B cell (primary cell): ENCODE data around the gene GXYLT1. TPM values are rescaled to one million over a fixed set of nuclear protein-coding genes. Genes with fewer than 3 reads are reported as not detected.
A peak's percentile ranks its signal among the peaks of the same experiment; 100 is the strongest.

Experiments used
- ATAC-seq: fragments of 200-7000 bp; cut with Tn5 transposase; one replicate; pipeline ENCODE4 v1.10.0; 2021; ENCODE audit warnings: low read depth, mild to moderate bottlenecking, moderate number of reproducible peaks, moderate library complexity
- CTCF ChIA-PET: fragments of 350-600 bp; sonication (Branson Sonifier 250); formaldehyde crosslinking; loops from one replicate; lab custom pipeline; 2021; ENCODE audit warnings: antibody characterized with exemption, inconsistent platforms; lab: Charles Lee
- POLR2A ChIA-PET: fragments of 350-600 bp; sonication (Branson Sonifier 250); formaldehyde crosslinking; loops from one replicate; lab custom pipeline; 2021; ENCODE audit warnings: antibody characterized with exemption; lab: Charles Lee
- DNase-seq: peaks from one replicate; pipeline ENCODE4 v3.0.0; 2013
- H2AFZ ChIP-seq: 2 replicates; pipeline ENCODE4 v1.6.1; 2012; ENCODE audit warnings: mild to moderate bottlenecking, low read depth, low read length; ENCODE audit not compliant: insufficient read depth, poor library complexity, severe bottlenecking
- H3K27ac ChIP-seq, 2 donors: 1 replicate in 1 of 2; 2 replicates in 1 of 2; pipeline ENCODE4 v1.5.1; 2012 to 2013; ENCODE audit warnings: low read length in 2 of 2, mild to moderate bottlenecking in 2 of 2, moderate library complexity in 1 of 2
- H3K27me3 ChIP-seq, 4 experiments: fragments of 200-600 bp in 1 of 4; sonication (generic) in 1 of 4; replicated peaks in 1 of 4; 1 replicate in 2 of 4; 2 replicates in 2 of 4; pipeline versions ENCODE4 v1.6.1 to v1.7.0; 2013 to 2016; ENCODE audit warnings: low read length in 3 of 4, mild to moderate bottlenecking in 2 of 4, mixed read lengths in 1 of 4, moderate library complexity in 1 of 4; ENCODE audit not compliant: insufficient read depth in 4 of 4, control insufficient read depth in 3 of 4; ENCODE audit errors: control extremely low read depth in 1 of 4
- H3K36me3 ChIP-seq, 2 experiments: replicated peaks in 1 of 2; 1 replicate in 1 of 2; 2 replicates in 1 of 2; pipeline versions ENCODE4 v1.6.1 to v1.7.1; 2013; ENCODE audit warnings: low read length in 1 of 2; ENCODE audit not compliant: insufficient read depth in 2 of 2, control insufficient read depth in 1 of 2; ENCODE audit errors: control extremely low read depth in 1 of 2, extremely low read depth in 1 of 2
- H3K4me1 ChIP-seq, 2 donors: fragments of 200-600 bp in 1 of 2; sonication (generic) in 1 of 2; 1 replicate in 1 of 2; 2 replicates in 1 of 2; pipeline versions ENCODE4 v1.5.1 to v1.6.1; 2013 to 2017; ENCODE audit warnings: low read length in 2 of 2; ENCODE audit not compliant: control insufficient read depth in 2 of 2, insufficient read depth in 2 of 2
- H3K4me2 ChIP-seq: replicated peaks from 2 replicates; pipeline ENCODE3; 2012; ENCODE audit warnings: mild to moderate bottlenecking, low read depth, low read length; ENCODE audit not compliant: poor library complexity, severe bottlenecking
- H3K4me3 ChIP-seq, 5 experiments: fragments of 200-600 bp in 1 of 5; sonication (generic) in 1 of 5; 1 replicate in 3 of 5; 2 replicates in 2 of 5; pipeline versions ENCODE4 v1.5.1 to v1.7.0; 2011 to 2016; ENCODE audit warnings: low read length in 4 of 5, mild to moderate bottlenecking in 4 of 5, low read depth in 2 of 5, control low read depth in 1 of 5, moderate library complexity in 1 of 5; ENCODE audit not compliant: insufficient read depth in 1 of 5; ENCODE audit errors: control extremely low read depth in 1 of 5, extremely low read depth in 1 of 5
- H3K79me2 ChIP-seq: fragments of 200-600 bp; sonication (generic); one replicate; pipeline ENCODE4 v1.6.0; 2016; ENCODE audit warnings: low read length; ENCODE audit not compliant: control insufficient read depth, insufficient read depth
- H3K9ac ChIP-seq: fragments of 200-600 bp; sonication (generic); 2 replicates; pipeline ENCODE4 v1.6.1; 2017; ENCODE audit warnings: mild to moderate bottlenecking, low read length, moderate library complexity
- H3K9me3 ChIP-seq, 3 donors: one replicate each; pipeline versions ENCODE4 v1.6.1 to v1.7.1; 2013; ENCODE audit warnings: low read length in 2 of 3; ENCODE audit not compliant: control insufficient read depth in 2 of 3, insufficient read depth in 1 of 3; ENCODE audit errors: control extremely low read depth in 1 of 3
- H4K20me1 ChIP-seq: 2 replicates; pipeline ENCODE4 v1.6.0; 2012; ENCODE audit warnings: mild to moderate bottlenecking, low read length; ENCODE audit not compliant: insufficient read depth, control insufficient read depth, poor library complexity, severe bottlenecking
- H3K27ac Mint-ChIP-seq: one replicate; pipeline ENCODE4 v1.8.0; 2021; ENCODE audit warnings: mixed read lengths
- H3K27me3 Mint-ChIP-seq: one replicate; pipeline ENCODE4 v1.8.0; 2021; ENCODE audit warnings: mixed read lengths
- H3K4me1 Mint-ChIP-seq: one replicate; pipeline ENCODE4 v1.8.0; 2021; ENCODE audit warnings: mixed read lengths
- H3K4me3 Mint-ChIP-seq: one replicate; pipeline ENCODE4 v1.8.0; 2021; ENCODE audit warnings: mixed read lengths
- H3K9me3 Mint-ChIP-seq: one replicate; pipeline ENCODE4 v1.8.0; 2022; ENCODE audit warnings: mixed read lengths; ENCODE audit not compliant: insufficient read depth
- CTCF ChIP-seq: fragments of 200-600 bp; IDR thresholded peaks from one replicate; pipeline ENCODE4 v1.8.0; 2022; ENCODE audit warnings: antibody characterized with exemption, mild to moderate bottlenecking
- EZH2 ChIP-seq: IDR thresholded peaks from 2 replicates; pipeline ENCODE4 v1.6.1; 2012; ENCODE audit warnings: borderline replicate concordance, low read depth, mild to moderate bottlenecking, moderate library complexity, low read length; ENCODE audit not compliant: insufficient read depth, poor library complexity, severe bottlenecking
- WGBS: methylation state at CpG from one replicate; pipeline ENCODE4 v1.1.5; 2013; ENCODE audit warnings: missing lambda C conversion rate; ENCODE audit not compliant: insufficient coverage; 5-methylcytosine and 5-hydroxymethylcytosine counted together
- intact Hi-C: fragments of 100-400 bp; cut with micrococcal nuclease; formaldehyde crosslinking; loops from one replicate; pipeline ENCODE4 v1.10.0; 2022
- polyA plus RNA-seq: library from polyadenylated mRNA; depleted of rRNA; stranded (reverse); fragments of >200 nt; gene quantifications from 2 replicates; pipeline ENCODE4 v1.2.3, GENCODE V29; 2012
- total RNA-seq, 2 donors: library from RNA; stranded (reverse); fragments of 120-200 nt in 1 of 2; gene quantifications; 1 replicate in 1 of 2; 2 replicates in 1 of 2; pipeline versions ENCODE4 v1.2.3 to v1.2.4, GENCODE V29; 2013 to 2022

Gene GXYLT1
- total and polyA plus RNA-seq, 2 donors (not counting 1 experiment from before 2014, with no cell fraction given) = 2.0 to 9.4 TPM

GRCh38 chr12:42187799-42188198 is 43.1 kb upstream of the GXYLT1 start:
- Histone ChIP-seq H3K4me3 (no peak overlapping the region), H3K9ac (no peak overlapping the region), H3K36me3 (peaks cover 1 to 3% of the 10 kb centered on the region in 2 experiments), H3K27ac (no peak overlapping the region), H3K79me2 (peaks cover 38% of the 10 kb centered on the region), H4K20me1 (no peaks in the 10 kb centered on the region), H3K4me2 (peak overlapping the region; percentile 28), H3K27me3 (no peaks in the 10 kb centered on the region), H3K9me3 (no peaks in the 10 kb centered on the region), H2AFZ (no peak overlapping the region), H3K4me1 (peaks cover 21 to 26% of the 10 kb centered on the region in 2 donors)
- no peak for TF ChIP-seq CTCF
- H3K4me1 Mint-ChIP-seq = peaks cover 44% of the 10 kb centered on the region
- H3K4me3 Mint-ChIP-seq = no peak overlapping the region
- no peak overlapping the region for H3K27ac Mint-ChIP-seq
- no peaks in the 10 kb centered on the region for H3K9me3 Mint-ChIP-seq
- ChIA-PET POLR2A (no interaction called here), CTCF (no interaction called here)
- WGBS = 100% methylated on average over 1 of the region's 2 CpGs
- DNase-seq = no peak
- no peaks in the 10 kb centered on the region for H3K27me3 Mint-ChIP-seq
- intact Hi-C loops = no loop called here
- no peak for ATAC-seq

DNA sequence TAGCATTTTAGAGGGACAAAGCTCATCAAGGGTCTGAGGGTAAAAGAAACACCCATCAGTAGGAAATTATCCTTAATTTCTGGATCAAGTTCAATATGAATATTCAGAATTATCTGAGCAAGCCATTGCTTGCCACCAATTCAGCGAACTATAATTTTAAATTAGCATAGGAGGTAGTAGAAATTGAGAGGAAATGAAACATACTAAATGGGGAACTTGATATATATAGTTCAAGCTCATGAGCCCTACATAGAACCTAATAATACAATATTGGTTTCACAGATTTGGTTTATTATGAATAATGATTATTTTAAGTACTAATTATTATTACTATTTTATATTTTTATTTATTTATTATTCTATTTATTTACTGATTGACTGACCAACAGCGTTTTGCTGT is 42.1 kb upstream of the GXYLT1 start:
- Histone ChIP-seq H3K36me3 (no peaks in the 10 kb centered on the region), H3K27me3 (no peaks in the 10 kb centered on the region), H4K20me1 (no peaks in the 10 kb centered on the region), H3K4me1 (peaks cover 21 to 26% of the 10 kb centered on the region in 2 donors), H3K9me3 (no peaks in the 10 kb centered on the region), H2AFZ (peak overlapping the region; percentile 14), H3K27ac (peak overlapping the region in 1 of 2 donors; percentile 36), H3K79me2 (peaks cover 39% of the 10 kb centered on the region), H3K4me2 (peak overlapping the region; percentile 71), H3K4me3 (peak overlapping the region in 1 of 5 experiments; percentile 42), H3K9ac (peak overlapping the region; percentile 37)
- no CpG with 5 or more reads among the region's 2 CpGs for WGBS
- Mint-ChIP-seq H3K27ac (no peak overlapping the region), H3K4me1 (peaks cover 44% of the 10 kb centered on the region), H3K27me3 (no peaks in the 10 kb centered on the region), H3K9me3 (no peaks in the 10 kb centered on the region), H3K4me3 (peak overlapping the region; percentile 47)
- peak; percentile 42 for DNase-seq
- intact Hi-C loops = no loop called here
- ChIA-PET CTCF (interaction anchor here (0.9 kb wide), 1 partner anchor 17 kb away, joined by 4 read pairs; no protein-coding TSS in a partner anchor), POLR2A (no interaction called here)
- TF ChIP-seq EZH2 (no peak), CTCF (no peak)
- no peak for ATAC-seq
